ENCODE measurements around the gene SLC9A6.

DNA sequence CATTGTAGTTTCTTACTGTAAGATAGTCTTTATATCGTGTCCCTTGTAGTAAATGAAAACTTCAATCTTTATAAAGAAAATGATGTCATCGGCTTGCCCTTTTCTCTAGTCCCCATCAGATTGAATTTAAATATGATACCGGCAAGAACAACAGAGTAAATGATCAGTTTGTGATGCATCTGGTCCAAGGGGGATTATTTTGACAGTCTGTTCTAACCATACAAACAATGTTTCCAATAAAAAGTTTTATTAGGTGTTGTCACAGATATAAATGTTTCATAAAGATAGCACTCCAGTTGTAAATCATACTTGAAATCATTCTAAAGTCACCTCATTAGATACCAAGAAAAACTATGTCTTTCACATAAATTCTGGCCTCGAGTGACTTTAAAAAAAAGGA is 72.3 kb downstream of the SLC9A6 start:
- TF ChIP-seq, protein P1, sequence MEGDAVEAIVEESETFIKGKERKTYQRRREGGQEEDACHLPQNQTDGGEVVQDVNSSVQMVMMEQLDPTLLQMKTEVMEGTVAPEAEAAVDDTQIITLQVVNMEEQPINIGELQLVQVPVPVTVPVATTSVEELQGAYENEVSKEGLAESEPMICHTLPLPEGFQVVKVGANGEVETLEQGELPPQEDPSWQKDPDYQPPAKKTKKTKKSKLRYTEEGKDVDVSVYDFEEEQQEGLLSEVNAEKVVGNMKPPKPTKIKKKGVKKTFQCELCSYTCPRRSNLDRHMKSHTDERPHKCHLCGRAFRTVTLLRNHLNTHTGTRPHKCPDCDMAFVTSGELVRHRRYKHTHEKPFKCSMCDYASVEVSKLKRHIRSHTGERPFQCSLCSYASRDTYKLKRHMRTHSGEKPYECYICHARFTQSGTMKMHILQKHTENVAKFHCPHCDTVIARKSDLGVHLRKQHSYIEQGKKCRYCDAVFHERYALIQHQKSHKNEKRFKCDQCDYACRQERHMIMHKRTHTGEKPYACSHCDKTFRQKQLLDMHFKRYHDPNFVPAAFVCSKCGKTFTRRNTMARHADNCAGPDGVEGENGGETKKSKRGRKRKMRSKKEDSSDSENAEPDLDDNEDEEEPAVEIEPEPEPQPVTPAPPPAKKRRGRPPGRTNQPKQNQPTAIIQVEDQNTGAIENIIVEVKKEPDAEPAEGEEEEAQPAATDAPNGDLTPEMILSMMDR (IDR thresholded peaks at IDR 0.05; ENCODE audit: low read length): no peak
- no peak for TF ChIP-seq EZH2 (optimal IDR thresholded peaks at IDR 0.05; ENCODE audit: low read depth, low read length)
- TF ChIP-seq EZH2phosphoT487 (IDR thresholded peaks at IDR 0.05; ENCODE audit: low read length): no peak
